Keratinocyte (primary cell): ENCODE results near the gene CLEC3B. TPM values are rescaled to one million over a fixed set of nuclear protein-coding genes. Genes with fewer than 3 reads are reported as not detected.

Experiments used
- DNase-seq: peaks from one replicate; pipeline ENCODE4 v3.0.0-alpha.2; 2011; ENCODE audit warnings: low read depth, missing footprints, low spot score
- FAIRE-seq: peaks from 2 replicates; lab custom pipeline; 2011; peaks lifted over from hg19 to GRCh38; lab: Jason Lieb, UNC
- H2AFZ ChIP-seq: 2 replicates; pipeline ENCODE4 v1.6.0; 2012; ENCODE audit warnings: low read length, control low read depth, inconsistent platforms; ENCODE audit not compliant: control insufficient read depth
- H3K27ac ChIP-seq: 2 replicates; pipeline ENCODE4 v1.5.1; 2011; ENCODE audit warnings: low read length; ENCODE audit not compliant: control insufficient read depth, insufficient read depth
- H3K27me3 ChIP-seq: 3 replicates; pipeline ENCODE4 v1.6.0; 2011; ENCODE audit warnings: low read length; ENCODE audit not compliant: control insufficient read depth, insufficient read depth; ENCODE audit errors: extremely low read depth
- H3K36me3 ChIP-seq, 2 experiments: 2 replicates in 1 of 2; 3 replicates in 1 of 2; pipeline ENCODE4 v1.5.1; 2011; ENCODE audit warnings: low read length in 2 of 2, mild to moderate bottlenecking in 1 of 2; ENCODE audit not compliant: control insufficient read depth in 2 of 2, insufficient read depth in 2 of 2; ENCODE audit errors: extremely low read depth in 1 of 2
- H3K4me1 ChIP-seq: 3 replicates; pipeline ENCODE4 v1.5.1; 2011; ENCODE audit warnings: low read length; ENCODE audit not compliant: control insufficient read depth, insufficient read depth; ENCODE audit errors: extremely low read depth
- H3K4me2 ChIP-seq: 3 replicates; pipeline ENCODE4 v1.6.0; 2011; ENCODE audit warnings: low read depth, low read length; ENCODE audit not compliant: control insufficient read depth, insufficient read depth; ENCODE audit errors: extremely low read depth
- H3K4me3 ChIP-seq, 3 experiments: fragments of 200-600 bp in 1 of 3; sonication (generic) in 1 of 3; 2 replicates in 2 of 3; 3 replicates in 1 of 3; pipeline ENCODE4 v1.5.1; 2011 to 2016; ENCODE audit warnings: low read length in 3 of 3, mild to moderate bottlenecking in 3 of 3, control low read depth in 2 of 3, inconsistent platforms in 1 of 3, low read depth in 1 of 3, mixed read lengths in 1 of 3, mixed run types in 1 of 3, moderate library complexity in 1 of 3; ENCODE audit not compliant: control insufficient read depth in 2 of 3, insufficient read depth in 2 of 3; ENCODE audit errors: extremely low read depth in 1 of 3
- H3K79me2 ChIP-seq: 2 replicates; pipeline ENCODE4 v1.6.0; 2012; ENCODE audit warnings: low read length; ENCODE audit not compliant: control insufficient read depth, insufficient read depth
- H3K9ac ChIP-seq: 3 replicates; pipeline ENCODE4 v1.6.0; 2011; ENCODE audit warnings: low read length; ENCODE audit not compliant: control insufficient read depth, insufficient read depth; ENCODE audit errors: extremely low read depth
- H3K9me1 ChIP-seq: 3 replicates; pipeline ENCODE4 v1.6.0; 2011; ENCODE audit warnings: low read length; ENCODE audit not compliant: control insufficient read depth, insufficient read depth; ENCODE audit errors: extremely low read depth
- H3K9me3 ChIP-seq: 2 replicates; pipeline ENCODE4 v1.5.1; 2012; ENCODE audit warnings: low read depth, low read length; ENCODE audit not compliant: control insufficient read depth
- H4K20me1 ChIP-seq: 3 replicates; pipeline ENCODE4 v1.6.0; 2011; ENCODE audit warnings: low read length; ENCODE audit not compliant: control insufficient read depth, insufficient read depth; ENCODE audit errors: extremely low read depth
- EZH2 ChIP-seq: IDR thresholded peaks from one replicate; pipeline ENCODE4 v1.6.1; 2012; ENCODE audit warnings: inconsistent platforms, mild to moderate bottlenecking, low read length, moderate library complexity
- dilution Hi-C: fragments of 300-500 bp; cut with MboI; formaldehyde crosslinking; loops from one replicate; pipeline ENCODE4 v1.7.0; 2020; ENCODE audit warnings: low sequenced_read_pairs; ENCODE audit not compliant: extremely low pct_ligation_motif_present
- polyA plus RNA-seq, 5 experiments: library from polyadenylated mRNA; depleted of rRNA in 3 of 5; stranded (reverse) in 3 of 5; stranded (forward) in 1 of 5; unstranded in 1 of 5; fragments of >200 nt; gene quantifications; 1 replicate in 1 of 5; 2 replicates in 3 of 5; 3 replicates in 1 of 5; pipeline versions ENCODE4 v1.2.1 to v1.2.3, GENCODE V29; 2011 to 2012; ENCODE audit warnings: missing spikeins in 2 of 5, low read depth in 1 of 5, low replicate concordance in 1 of 5
- TF ChIP-seq, protein P1 (sequence below), 3 experiments: IDR thresholded peaks in 1 of 3; conservative IDR thresholded peaks in 1 of 3; optimal IDR thresholded peaks in 1 of 3; 2 replicates in 2 of 3; 3 replicates in 1 of 3; pipeline versions ENCODE3 to v1.5.1; 2011; ENCODE audit warnings: low read length in 3 of 3, mild to moderate bottlenecking in 3 of 3, moderate library complexity in 2 of 3, control low read depth in 1 of 3, inconsistent platforms in 1 of 3; ENCODE audit not compliant: insufficient read depth in 2 of 3; ENCODE audit errors: extremely low read depth in 1 of 3

The CLEC3B gene
- polyA plus RNA-seq, 1 donor (not counting 4 experiments of a cell fraction or from before 2014, with no cell fraction given): not detected

DNA sequence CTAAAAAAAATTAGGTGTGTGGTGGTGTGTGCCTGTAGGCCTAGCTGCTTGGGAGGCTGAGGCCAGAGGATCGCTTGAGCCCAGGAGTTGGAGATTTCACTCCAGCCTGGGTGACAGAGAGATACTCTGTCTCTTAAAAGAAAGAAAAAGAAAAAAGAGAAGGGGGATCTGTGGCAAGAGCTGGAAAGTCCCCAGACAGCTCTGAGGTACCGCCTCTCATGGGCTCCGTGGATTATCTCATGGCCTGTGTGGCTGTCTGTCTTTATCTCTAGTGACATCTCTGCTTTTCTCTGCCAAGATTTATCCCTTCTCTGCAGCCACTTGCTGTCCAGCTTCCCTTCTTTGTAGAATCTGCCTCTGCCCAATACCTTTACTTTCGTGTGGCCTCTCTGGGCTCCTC, 44.4 kb upstream of the CLEC3B start:
- Histone ChIP-seq H3K9me1 (peaks cover 7% of the 10 kb centered on the region), H3K36me3 (peaks cover 2 to 12% of the 10 kb centered on the region in 2 experiments), H3K9ac (no peak overlapping the region), H3K4me1 (peaks cover 73% of the 10 kb centered on the region), H3K4me2 (no peak overlapping the region), H2AFZ (no peak overlapping the region), H4K20me1 (peaks cover 18% of the 10 kb centered on the region), H3K27ac (peak overlapping the region; percentile 90), H3K79me2 (peaks cover 83% of the 10 kb centered on the region), H3K27me3 (no peaks in the 10 kb centered on the region), H3K9me3 (no peaks in the 10 kb centered on the region), H3K4me3 (no peak overlapping the region)
- dilution Hi-C loops: no loop called here
- no peak for FAIRE-seq
- TF ChIP-seq, protein P1, sequence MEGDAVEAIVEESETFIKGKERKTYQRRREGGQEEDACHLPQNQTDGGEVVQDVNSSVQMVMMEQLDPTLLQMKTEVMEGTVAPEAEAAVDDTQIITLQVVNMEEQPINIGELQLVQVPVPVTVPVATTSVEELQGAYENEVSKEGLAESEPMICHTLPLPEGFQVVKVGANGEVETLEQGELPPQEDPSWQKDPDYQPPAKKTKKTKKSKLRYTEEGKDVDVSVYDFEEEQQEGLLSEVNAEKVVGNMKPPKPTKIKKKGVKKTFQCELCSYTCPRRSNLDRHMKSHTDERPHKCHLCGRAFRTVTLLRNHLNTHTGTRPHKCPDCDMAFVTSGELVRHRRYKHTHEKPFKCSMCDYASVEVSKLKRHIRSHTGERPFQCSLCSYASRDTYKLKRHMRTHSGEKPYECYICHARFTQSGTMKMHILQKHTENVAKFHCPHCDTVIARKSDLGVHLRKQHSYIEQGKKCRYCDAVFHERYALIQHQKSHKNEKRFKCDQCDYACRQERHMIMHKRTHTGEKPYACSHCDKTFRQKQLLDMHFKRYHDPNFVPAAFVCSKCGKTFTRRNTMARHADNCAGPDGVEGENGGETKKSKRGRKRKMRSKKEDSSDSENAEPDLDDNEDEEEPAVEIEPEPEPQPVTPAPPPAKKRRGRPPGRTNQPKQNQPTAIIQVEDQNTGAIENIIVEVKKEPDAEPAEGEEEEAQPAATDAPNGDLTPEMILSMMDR (optimal IDR thresholded peaks at IDR 0.05 in 1 of 3, IDR thresholded peaks at IDR 0.05 in 1 of 3, conservative IDR thresholded peaks at IDR 0.05 in 1 of 3; ENCODE audit: extremely low read depth in 1 of 3, insufficient read depth in 2 of 3, low read length in 3 of 3): no peak
- TF ChIP-seq EZH2: no peak
- no peak for DNase-seq

DNA sequence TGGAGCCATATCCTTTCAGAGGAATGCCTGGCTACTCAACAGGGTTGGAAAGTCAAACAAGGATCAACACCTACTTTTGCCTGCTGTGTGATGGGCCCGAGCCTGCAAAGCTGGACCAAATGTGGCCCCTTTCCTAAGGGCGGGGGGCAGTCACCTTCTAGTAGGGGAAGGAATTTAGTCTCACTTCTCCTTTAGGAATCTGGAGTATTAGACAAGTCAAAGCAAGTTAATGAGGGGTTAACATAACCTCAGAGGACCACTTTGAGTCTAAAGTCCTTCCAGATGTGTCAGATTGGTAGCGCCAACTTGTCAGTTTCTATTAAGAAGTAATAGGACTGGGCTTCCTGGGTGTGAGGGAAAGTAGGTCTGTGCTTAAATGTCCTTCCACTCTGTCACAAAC, 43.3 kb upstream of the CLEC3B start:
- peak overlapping the region; percentile 90 for H3K27ac ChIP-seq
- H3K9me3 ChIP-seq: no peaks in the 10 kb centered on the region
- peaks cover 66% of the 10 kb centered on the region for H3K4me1 ChIP-seq
- H2AFZ ChIP-seq: no peak overlapping the region
- TF ChIP-seq, protein P1 (optimal IDR thresholded peaks at IDR 0.05 in 1 of 3, IDR thresholded peaks at IDR 0.05 in 1 of 3, conservative IDR thresholded peaks at IDR 0.05 in 1 of 3; ENCODE audit: extremely low read depth in 1 of 3, insufficient read depth in 2 of 3, low read length in 3 of 3): no peak
- H3K4me2 ChIP-seq: peak overlapping the region; percentile 77
- H3K79me2 ChIP-seq: peaks cover 81% of the 10 kb centered on the region
- peak overlapping the region in 1 of 3 experiments; percentile 31 for H3K4me3 ChIP-seq
- no peak for DNase-seq
- dilution Hi-C loops: no loop called here
- peaks cover 18% of the 10 kb centered on the region for H4K20me1 ChIP-seq
- peaks cover 7% of the 10 kb centered on the region for H3K9me1 ChIP-seq
- no peaks in the 10 kb centered on the region for H3K27me3 ChIP-seq
- peak overlapping the region; percentile 71 for H3K9ac ChIP-seq
- peaks cover 2 to 12% of the 10 kb centered on the region in 2 experiments for H3K36me3 ChIP-seq
- FAIRE-seq: peak; percentile 29
